Endothelial cell (in vitro differentiated cells): ENCODE data around the gene LIPG. TPM values are rescaled to one million over a fixed set of nuclear protein-coding genes. Genes with fewer than 3 reads are reported as not detected.

ENCODE experiments used
- DNase-seq: peaks from one replicate; pipeline ENCODE4 v3.0.0; 2021; ENCODE audit warnings: low spot score
- H3K27ac Mint-ChIP-seq: one replicate; pipeline ENCODE4 v1.8.0; 2021; ENCODE audit warnings: mixed read lengths, inconsistent platforms; ENCODE audit not compliant: unreplicated experiment
- H3K27me3 Mint-ChIP-seq: one replicate; pipeline ENCODE4 v1.8.0; 2021; ENCODE audit warnings: mild to moderate bottlenecking, moderate library complexity, mixed read lengths, inconsistent platforms; ENCODE audit not compliant: unreplicated experiment
- H3K36me3 Mint-ChIP-seq: one replicate; pipeline ENCODE4 v1.8.0; 2021; ENCODE audit warnings: mild to moderate bottlenecking, low read depth, mixed read lengths, inconsistent platforms; ENCODE audit not compliant: unreplicated experiment
- H3K4me1 Mint-ChIP-seq: one replicate; pipeline ENCODE4 v1.8.0; 2021; ENCODE audit warnings: mild to moderate bottlenecking, mixed read lengths, inconsistent platforms; ENCODE audit not compliant: unreplicated experiment
- H3K4me3 Mint-ChIP-seq: one replicate; pipeline ENCODE4 v1.8.0; 2021; ENCODE audit warnings: mild to moderate bottlenecking, mixed read lengths, inconsistent platforms; ENCODE audit not compliant: unreplicated experiment
- H3K9me3 Mint-ChIP-seq: one replicate; pipeline ENCODE4 v1.8.0; 2021; ENCODE audit warnings: mixed read lengths, inconsistent platforms; ENCODE audit not compliant: unreplicated experiment
- total RNA-seq: library from RNA; stranded (reverse); fragmentation: NEBNext Ultra II Directional; extraction: Animal tissue kit (Norgen Biotek cat#: 25700); gene quantifications from one replicate; pipeline ENCODE4 v1.2.1, GENCODE V29; 2021; ENCODE audit not compliant: unreplicated experiment
- TF ChIP-seq, protein P1 (sequence below): fragments of 200-600 bp; sonication (generic); IDR thresholded peaks from one replicate; pipeline ENCODE4 v1.5.0; 2021; ENCODE audit warnings: antibody characterized with exemption; ENCODE audit not compliant: unreplicated experiment

LIPG gene
- total RNA-seq, 1 donor from 2014 or later: 19.6 TPM

DNA sequence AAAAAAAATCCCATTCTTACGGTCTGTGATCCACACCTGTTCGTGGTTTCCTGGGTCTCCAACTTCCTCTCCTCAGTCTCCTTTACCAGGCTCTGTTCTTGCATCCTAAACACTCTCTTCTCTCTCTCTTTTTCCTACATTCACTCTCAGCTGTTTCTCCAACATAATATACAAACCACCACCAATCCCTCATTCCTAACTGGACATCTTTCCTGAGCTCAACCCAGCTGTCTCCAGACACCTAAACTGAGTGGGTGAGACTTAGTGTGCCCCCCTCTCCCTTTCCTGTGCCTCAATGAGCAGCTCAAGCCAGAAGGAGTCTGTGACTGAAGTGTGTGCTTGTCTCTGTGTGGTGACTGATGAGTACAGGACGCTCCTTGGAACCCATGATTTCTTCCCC is 59.4 kb downstream of the LIPG start:
- no peak overlapping the region for H3K27ac Mint-ChIP-seq
- TF ChIP-seq, protein P1, sequence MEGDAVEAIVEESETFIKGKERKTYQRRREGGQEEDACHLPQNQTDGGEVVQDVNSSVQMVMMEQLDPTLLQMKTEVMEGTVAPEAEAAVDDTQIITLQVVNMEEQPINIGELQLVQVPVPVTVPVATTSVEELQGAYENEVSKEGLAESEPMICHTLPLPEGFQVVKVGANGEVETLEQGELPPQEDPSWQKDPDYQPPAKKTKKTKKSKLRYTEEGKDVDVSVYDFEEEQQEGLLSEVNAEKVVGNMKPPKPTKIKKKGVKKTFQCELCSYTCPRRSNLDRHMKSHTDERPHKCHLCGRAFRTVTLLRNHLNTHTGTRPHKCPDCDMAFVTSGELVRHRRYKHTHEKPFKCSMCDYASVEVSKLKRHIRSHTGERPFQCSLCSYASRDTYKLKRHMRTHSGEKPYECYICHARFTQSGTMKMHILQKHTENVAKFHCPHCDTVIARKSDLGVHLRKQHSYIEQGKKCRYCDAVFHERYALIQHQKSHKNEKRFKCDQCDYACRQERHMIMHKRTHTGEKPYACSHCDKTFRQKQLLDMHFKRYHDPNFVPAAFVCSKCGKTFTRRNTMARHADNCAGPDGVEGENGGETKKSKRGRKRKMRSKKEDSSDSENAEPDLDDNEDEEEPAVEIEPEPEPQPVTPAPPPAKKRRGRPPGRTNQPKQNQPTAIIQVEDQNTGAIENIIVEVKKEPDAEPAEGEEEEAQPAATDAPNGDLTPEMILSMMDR: no peak
- no peaks in the 10 kb centered on the region for H3K9me3 Mint-ChIP-seq
- H3K36me3 Mint-ChIP-seq: no peaks in the 10 kb centered on the region
- DNase-seq: no peak
- H3K27me3 Mint-ChIP-seq: peaks cover 6% of the 10 kb centered on the region
- H3K4me3 Mint-ChIP-seq: no peak overlapping the region
- peaks cover 32% of the 10 kb centered on the region for H3K4me1 Mint-ChIP-seq

DNA sequence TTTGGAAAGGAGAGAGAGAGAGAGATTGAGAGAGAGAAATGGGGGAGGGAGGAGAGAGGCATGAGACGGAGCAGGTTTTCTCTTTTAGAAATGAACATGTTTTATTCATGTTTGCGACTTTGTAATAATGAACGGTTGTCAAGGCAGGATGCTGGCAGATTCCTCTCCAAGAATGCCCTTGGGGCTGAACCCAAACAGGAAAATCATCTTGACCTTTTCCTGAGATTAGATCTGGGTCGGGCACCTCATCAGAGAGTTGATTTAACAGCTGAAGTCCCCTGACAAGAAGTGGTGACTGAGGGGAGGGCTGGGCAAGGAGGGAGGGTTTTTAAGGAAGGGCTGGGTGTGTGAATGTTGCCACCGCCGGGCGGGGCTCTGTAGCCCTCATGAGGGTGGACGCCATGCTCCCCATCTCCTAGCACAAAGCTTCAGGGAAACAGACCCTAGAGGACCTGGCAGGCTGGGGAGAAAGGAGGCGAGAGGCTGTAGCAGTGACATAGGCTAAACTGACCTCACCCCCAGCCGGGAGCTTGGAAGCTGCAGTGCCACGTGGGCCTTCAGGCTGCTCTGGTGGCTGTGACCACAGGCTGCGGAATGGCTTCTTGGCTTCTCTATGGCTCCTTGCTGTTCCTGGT is 60.0 kb downstream of the LIPG start:
- TF ChIP-seq, protein P1: no peak
- Mint-ChIP-seq H3K27ac (no peak overlapping the region), H3K4me3 (no peak overlapping the region), H3K36me3 (no peaks in the 10 kb centered on the region), H3K27me3 (peaks cover 6% of the 10 kb centered on the region), H3K4me1 (peaks cover 32% of the 10 kb centered on the region), H3K9me3 (no peaks in the 10 kb centered on the region)
- no peak for DNase-seq

DNA sequence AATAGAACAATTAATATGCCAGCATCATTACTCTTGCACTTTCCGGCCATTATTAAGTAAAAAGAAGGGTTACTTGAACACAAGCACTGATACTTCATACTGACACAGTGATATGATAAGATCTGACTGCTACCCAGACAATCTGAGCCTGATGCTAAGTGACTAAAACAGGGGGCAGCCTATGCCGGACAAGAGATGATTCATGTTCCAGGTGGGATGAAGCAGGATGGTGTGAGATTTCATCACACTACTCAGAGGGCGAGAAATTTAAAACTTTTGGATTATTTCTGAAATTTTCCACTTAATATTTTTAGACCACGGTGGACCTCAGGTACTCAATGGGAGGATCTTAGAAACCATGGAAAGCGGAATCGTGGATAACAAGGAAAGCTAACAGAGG is 61.7 kb downstream of the LIPG start:
- Mint-ChIP-seq H3K27ac (no peak overlapping the region), H3K9me3 (no peaks in the 10 kb centered on the region), H3K4me3 (no peak overlapping the region), H3K27me3 (peaks cover 6% of the 10 kb centered on the region), H3K4me1 (peaks cover 40% of the 10 kb centered on the region), H3K36me3 (no peaks in the 10 kb centered on the region)
- DNase-seq: no peak
- TF ChIP-seq, protein P1: no peak

DNA sequence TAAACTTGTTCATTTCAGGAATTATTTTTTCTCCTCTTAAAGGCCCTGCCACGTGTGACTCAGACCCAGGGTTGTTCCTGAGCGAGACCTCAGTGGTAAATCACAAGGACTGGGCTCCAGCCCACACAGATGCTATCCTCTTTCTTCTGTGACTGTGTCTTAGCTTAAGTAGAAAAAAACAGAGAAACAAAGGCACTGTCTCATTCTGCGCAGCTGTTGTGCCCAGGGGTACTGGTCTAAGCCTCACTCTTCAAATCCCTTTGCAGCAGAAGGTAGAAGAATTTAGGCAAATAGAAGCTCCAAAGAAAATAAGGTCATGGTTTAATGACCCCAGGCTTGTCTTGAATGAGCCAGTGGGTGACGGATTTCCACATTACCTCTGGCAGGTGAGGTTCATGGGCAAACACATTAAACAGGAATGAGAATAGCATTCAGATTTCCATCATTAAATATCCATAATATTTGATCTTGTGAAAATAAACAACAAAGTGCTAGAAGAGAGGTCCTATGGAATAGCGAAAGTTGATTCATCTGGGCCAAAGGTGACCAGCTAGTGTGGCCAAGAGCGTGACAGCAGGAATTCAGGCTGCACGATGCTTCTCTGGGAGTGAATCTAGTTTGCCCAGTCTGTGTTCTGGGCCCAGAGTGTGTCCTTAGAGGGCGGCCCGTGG is 63.3 kb downstream of the LIPG start:
- no peaks in the 10 kb centered on the region for H3K9me3 Mint-ChIP-seq
- peaks cover 4% of the 10 kb centered on the region for H3K27me3 Mint-ChIP-seq
- no peak overlapping the region for H3K27ac Mint-ChIP-seq
- peaks cover 29% of the 10 kb centered on the region for H3K4me1 Mint-ChIP-seq
- DNase-seq: no peak
- TF ChIP-seq, protein P1: no peak
- H3K36me3 Mint-ChIP-seq: no peaks in the 10 kb centered on the region
- no peak overlapping the region for H3K4me3 Mint-ChIP-seq

DNA sequence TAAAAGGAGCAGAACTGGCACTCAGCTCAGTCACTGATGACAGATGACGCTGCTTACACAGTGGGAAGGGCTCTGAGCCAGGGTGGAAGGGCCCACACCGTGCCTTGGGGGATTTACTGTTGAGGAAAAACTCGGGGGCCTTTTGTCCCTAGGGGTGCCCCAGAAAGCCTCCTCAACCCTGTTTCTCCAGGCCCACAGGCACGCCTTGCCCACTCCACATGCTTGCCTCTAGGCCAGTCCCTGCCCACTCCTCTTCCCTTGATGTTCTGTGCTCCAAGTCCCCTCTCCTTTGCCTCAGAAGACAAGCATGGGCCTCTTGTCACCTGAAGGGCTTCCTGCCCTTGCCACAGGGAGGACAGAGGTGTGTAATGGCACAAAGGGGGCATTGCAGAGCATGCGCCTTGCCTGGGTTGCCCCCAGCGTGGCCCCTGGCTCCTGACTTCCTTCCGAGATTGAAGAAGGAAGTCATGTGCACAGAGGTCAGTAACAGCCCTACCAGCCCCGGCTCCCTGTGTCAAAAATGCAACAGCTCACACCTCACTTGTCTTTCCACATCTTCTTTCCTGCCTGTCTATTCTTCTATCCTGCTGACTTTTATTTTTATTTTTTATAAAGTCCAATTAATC is 65.1 kb downstream of the LIPG start:
- Mint-ChIP-seq H3K4me3 (no peak overlapping the region), H3K27ac (no peak overlapping the region), H3K9me3 (no peaks in the 10 kb centered on the region), H3K27me3 (peaks cover 11% of the 10 kb centered on the region), H3K36me3 (no peaks in the 10 kb centered on the region), H3K4me1 (peaks cover 20% of the 10 kb centered on the region)
- TF ChIP-seq, protein P1: no peak
- DNase-seq: no peak
